VCaP (cell line): Measurements from ENCODE around the gene ZNF620.
A peak's percentile ranks its signal among the peaks of the same experiment; 100 is the strongest.
"Not testable (repeated sequence)": the region's sequence is repeated elsewhere in the genome, so short reads cannot be mapped to it uniquely, and the experiment has no call there.

Experiments
- H3K27ac ChIP-seq: fragments of 450-650 bp; 2 replicates; pipeline ENCODE4 v1.5.1; 2017
- TF ChIP-seq, protein P1 (sequence below): fragments of 450-650 bp; conservative IDR thresholded peaks from 2 replicates; pipeline ENCODE4 v1.5.1; 2017; ENCODE audit warnings: mild to moderate bottlenecking, moderate library complexity

Gene ZNF620

DNA sequence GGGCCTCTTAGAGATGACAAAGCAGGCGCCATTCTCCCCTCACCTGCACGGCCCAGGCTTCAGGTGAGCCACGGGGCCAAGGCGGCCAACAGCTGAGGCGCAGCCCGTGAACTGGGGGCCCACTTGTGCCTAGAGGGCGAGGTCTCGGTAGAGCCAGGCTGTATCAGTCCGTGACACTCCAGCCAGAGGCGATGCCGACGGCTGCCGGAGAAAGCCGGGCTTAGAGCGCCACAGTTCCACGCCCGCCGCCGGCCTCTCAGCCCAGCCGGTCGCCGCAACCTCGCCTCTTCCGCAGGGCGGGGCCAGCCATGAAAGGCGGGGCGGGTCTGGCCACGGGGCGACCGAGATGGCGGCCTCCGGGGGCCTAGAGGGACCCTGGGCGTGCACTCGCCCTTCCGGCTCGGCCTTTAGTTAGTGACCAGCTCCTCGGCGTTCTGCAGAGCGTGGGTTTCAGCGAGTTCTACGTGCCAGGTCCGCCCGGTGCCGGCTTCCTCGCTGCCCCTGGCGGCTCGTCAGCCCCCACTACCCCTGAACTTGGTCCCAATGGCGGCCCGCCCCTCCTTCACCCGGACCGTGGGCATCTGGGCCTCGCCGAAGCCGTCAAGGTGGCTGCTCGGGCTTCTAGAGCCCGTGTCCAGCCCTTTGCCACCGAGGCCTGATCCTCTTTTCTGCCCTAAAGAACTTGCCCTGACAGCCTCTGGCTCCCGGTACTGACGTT is 18.9 kb downstream of the ZNF620 start, which contains the start of gene ZNF621:
Gene ZNF621, plus strand, starts transcription at position 393 of the 718 bp plus-strand sequence. CDS start 881 bp downstream, outside the sequence.
- peak within 1 kb of the TSS; percentile 86 for H3K27ac ChIP-seq
- TF ChIP-seq, protein P1, sequence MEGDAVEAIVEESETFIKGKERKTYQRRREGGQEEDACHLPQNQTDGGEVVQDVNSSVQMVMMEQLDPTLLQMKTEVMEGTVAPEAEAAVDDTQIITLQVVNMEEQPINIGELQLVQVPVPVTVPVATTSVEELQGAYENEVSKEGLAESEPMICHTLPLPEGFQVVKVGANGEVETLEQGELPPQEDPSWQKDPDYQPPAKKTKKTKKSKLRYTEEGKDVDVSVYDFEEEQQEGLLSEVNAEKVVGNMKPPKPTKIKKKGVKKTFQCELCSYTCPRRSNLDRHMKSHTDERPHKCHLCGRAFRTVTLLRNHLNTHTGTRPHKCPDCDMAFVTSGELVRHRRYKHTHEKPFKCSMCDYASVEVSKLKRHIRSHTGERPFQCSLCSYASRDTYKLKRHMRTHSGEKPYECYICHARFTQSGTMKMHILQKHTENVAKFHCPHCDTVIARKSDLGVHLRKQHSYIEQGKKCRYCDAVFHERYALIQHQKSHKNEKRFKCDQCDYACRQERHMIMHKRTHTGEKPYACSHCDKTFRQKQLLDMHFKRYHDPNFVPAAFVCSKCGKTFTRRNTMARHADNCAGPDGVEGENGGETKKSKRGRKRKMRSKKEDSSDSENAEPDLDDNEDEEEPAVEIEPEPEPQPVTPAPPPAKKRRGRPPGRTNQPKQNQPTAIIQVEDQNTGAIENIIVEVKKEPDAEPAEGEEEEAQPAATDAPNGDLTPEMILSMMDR: no peak

GRCh38 chr3:40528426-40528825 is 22.6 kb downstream of the ZNF620 start:
- TF ChIP-seq, protein P1: no peak

GRCh38 chr3:40532252-40532651 is 26.4 kb downstream of the ZNF620 start:
- no peak overlapping the region for H3K27ac ChIP-seq
- TF ChIP-seq, protein P1: no peak

More at GRCh38 chr3:40528426-40528825, 22.6 kb downstream of the ZNF620 start:
- H3K27ac ChIP-seq: no peak overlapping the region

DNA sequence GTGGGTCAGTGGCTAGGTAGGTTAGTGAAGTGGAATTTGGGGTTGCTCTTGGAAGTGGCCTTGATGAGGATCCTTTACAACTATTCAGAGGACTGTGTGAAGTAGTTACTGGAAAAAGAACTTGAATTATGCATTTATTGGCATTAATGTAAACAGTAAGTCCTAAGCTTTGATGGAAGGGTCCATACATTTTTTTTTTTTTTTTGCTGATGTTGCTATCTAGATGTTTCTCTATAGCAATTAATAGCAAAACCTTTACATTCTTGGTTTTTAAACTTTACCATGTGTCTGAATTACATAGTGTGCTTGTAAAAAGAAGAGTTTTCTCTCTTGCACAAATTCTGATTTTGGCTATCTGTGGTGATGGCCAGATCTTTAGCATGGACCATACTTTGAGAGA is 28.4 kb downstream of the ZNF620 start:
- TF ChIP-seq, protein P1: no peak
- H3K27ac ChIP-seq: no peak overlapping the region

DNA sequence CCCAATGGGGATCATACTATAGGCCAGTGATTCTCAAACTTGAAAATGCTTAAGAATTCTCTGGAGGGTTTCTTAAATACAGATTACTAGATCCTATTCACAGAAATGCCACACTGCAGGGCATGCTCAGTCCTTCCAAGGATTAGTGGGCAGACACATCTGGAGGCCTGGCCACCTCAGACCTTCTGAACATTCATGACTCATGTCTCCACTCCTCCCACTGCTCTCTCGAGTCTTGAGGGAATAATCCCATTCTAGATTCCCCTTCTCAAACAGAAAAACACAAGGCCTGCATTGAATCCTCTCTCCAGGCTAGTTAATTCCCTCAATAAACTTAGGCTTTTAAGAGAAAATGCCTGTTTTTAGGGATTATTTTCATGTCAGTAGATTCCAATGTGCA is 41.0 kb downstream of the ZNF620 start:
- no peak overlapping the region for H3K27ac ChIP-seq

DNA sequence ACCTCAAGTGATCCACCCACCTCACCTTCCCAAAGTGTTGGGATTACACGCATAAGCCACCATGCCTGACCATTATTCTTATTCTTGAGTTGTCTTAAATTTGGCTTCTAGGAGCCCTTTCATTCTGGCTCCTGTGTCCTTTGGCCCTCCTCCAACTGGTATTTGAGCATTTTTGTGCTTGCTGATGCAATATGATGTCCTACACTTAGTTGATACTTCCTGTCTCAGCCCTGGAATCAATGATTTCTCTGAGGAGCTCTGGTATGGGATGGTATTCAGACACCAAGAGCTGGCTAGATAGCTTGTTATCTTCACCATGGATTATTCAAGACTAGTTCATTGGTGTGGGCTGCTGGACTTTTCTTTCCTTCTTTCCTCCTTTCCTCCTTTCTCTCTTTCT is 44.3 kb downstream of the ZNF620 start:
- TF ChIP-seq, protein P1: no peak
- no peak overlapping the region for H3K27ac ChIP-seq

More for the DNA sequence above, 41.0 kb downstream of the ZNF620 start:
- TF ChIP-seq, protein P1: no peak

DNA sequence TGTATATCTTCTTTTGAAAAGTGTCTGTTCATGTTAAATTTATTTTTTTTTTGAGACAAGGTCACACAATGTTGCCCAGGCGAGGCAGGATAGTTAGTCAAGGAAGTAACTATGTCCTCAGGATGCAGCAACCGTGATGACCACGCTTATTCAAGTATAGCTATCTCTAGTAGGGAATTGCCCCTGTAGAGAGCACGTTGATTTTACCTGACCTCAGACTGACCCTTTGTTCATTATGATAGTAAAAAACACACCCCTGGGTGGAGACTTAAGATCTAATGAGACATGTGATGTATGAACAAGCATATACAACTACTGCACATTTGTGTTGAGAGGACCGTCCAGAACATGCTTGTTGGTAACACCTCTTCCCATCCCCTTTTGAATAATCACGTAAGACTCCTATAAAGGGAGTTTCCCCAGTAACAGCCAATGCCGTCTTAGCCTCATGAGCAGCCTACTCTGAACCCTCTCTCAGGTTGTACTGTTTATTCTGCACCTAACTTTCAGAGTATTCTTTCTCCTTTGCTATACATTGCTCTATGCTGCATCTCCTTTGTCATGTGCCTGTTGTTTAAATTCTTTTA is 51.8 kb downstream of the ZNF620 start:
- H3K27ac ChIP-seq: no peak overlapping the region
- TF ChIP-seq, protein P1: no peak

DNA sequence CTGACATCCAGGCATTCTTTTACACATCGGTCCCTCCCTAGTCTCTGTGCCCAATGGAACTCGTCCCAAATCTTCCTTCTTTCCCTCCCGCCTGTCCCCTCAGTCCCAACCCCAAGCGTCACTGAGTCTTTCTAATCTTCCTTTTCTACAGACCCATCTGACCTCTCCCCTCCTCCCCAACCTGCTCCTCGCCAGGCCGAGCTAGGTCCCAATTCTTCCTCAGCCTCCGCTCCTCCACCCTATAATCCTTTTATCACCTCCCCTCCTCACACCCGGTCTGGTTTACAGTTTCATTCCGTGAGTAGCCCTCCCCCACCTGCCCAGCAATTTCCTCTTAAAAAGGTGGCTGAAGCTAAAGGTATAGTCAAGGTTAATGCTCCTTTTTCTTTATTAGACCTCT is 56.6 kb downstream of the ZNF620 start:
- H3K27ac ChIP-seq: not testable (repeated sequence)

DNA sequence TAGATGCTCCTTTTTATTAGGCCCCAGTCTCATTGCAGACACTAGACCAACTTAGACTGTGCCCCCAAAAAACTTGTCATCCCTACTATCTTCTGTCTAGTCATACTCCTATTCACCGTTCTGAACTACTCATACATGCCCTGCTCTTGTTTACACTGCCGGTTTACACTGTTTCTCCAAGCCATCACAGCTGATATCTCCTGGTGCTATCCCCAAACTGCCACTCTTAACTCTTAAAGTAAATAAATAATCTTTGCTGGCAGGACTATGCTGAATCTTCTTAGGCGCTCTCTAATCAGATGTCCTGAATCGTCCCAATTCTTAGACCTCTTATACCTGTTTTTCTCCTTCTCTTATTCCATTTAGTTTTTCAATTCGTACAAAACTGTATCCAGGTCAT is 59.8 kb downstream of the ZNF620 start:
- H3K27ac ChIP-seq: not testable (repeated sequence)
